ENCODE results near the gene RFX4. TPM values are rescaled to one million over a fixed set of nuclear protein-coding genes. Genes with fewer than 3 reads are reported as not detected.

Gene RFX4
- polyA plus RNA-seq, 1 donor (not counting 4 experiments of a cell fraction or from before 2014, with no cell fraction given) = not detected

DNA sequence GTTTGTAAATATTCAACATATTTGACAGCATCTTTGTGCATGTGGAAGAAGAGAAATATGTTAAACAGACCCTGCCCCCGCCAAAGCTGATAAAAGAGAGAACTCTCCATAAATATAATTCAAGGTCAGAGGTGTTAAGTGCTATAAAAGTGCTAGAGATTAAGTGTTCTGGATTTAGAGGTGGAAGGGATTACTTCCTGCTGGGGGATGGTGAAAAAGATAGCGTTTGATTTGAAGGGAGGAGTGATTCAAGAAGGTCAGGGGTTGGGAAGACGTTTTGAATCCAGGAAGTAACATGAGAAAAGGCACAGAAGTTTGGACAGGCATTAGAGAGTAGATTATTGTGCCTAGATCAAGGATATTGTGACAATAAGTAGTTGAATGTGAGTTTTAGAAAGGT lies 221.9 kb downstream of the RFX4 start:
- no peaks in the 10 kb centered on the region for H4K20me1 ChIP-seq (ENCODE audit: control insufficient read depth, extremely low read depth, insufficient read depth, low read length)
- DNase-seq (ENCODE audit: low read depth, low spot score) (no peak), FAIRE-seq (no peak)
- no peak overlapping the region for H3K27ac ChIP-seq (ENCODE audit: control insufficient read depth, insufficient read depth, low read length)
- H3K4me3 ChIP-seq (ENCODE audit: control insufficient read depth in 2 of 3, extremely low read depth in 1 of 3, insufficient read depth in 2 of 3, low read depth in 1 of 3, low read length in 3 of 3) = no peak overlapping the region
- H2AFZ ChIP-seq (ENCODE audit: control insufficient read depth, low read length) = no peak overlapping the region
- dilution Hi-C loops (cut with MboI; ENCODE audit: extremely low pct_ligation_motif_present, low sequenced_read_pairs) = no loop called here
- no peak overlapping the region for H3K9ac ChIP-seq (ENCODE audit: control insufficient read depth, extremely low read depth, insufficient read depth, low read length)
- no peaks in the 10 kb centered on the region for H3K79me2 ChIP-seq (ENCODE audit: control insufficient read depth, insufficient read depth, low read length)
- no peaks in the 10 kb centered on the region for H3K36me3 ChIP-seq (ENCODE audit: control insufficient read depth in 2 of 2, extremely low read depth in 1 of 2, insufficient read depth in 2 of 2, low read length in 2 of 2)
- H3K4me2 ChIP-seq (ENCODE audit: control insufficient read depth, extremely low read depth, insufficient read depth, low read depth, low read length) = no peak overlapping the region
- no peaks in the 10 kb centered on the region for H3K4me1 ChIP-seq (ENCODE audit: control insufficient read depth, extremely low read depth, insufficient read depth, low read length)
- H3K27me3 ChIP-seq (ENCODE audit: control insufficient read depth, extremely low read depth, insufficient read depth, low read length) = no peaks in the 10 kb centered on the region
- H3K9me3 ChIP-seq (ENCODE audit: control insufficient read depth, low read depth, low read length) = no peaks in the 10 kb centered on the region
- no peak for TF ChIP-seq EZH2 (IDR thresholded peaks at IDR 0.05; ENCODE audit: low read length)
- TF ChIP-seq, protein P1, sequence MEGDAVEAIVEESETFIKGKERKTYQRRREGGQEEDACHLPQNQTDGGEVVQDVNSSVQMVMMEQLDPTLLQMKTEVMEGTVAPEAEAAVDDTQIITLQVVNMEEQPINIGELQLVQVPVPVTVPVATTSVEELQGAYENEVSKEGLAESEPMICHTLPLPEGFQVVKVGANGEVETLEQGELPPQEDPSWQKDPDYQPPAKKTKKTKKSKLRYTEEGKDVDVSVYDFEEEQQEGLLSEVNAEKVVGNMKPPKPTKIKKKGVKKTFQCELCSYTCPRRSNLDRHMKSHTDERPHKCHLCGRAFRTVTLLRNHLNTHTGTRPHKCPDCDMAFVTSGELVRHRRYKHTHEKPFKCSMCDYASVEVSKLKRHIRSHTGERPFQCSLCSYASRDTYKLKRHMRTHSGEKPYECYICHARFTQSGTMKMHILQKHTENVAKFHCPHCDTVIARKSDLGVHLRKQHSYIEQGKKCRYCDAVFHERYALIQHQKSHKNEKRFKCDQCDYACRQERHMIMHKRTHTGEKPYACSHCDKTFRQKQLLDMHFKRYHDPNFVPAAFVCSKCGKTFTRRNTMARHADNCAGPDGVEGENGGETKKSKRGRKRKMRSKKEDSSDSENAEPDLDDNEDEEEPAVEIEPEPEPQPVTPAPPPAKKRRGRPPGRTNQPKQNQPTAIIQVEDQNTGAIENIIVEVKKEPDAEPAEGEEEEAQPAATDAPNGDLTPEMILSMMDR (optimal IDR thresholded peaks at IDR 0.05 in 1 of 3, IDR thresholded peaks at IDR 0.05 in 1 of 3, conservative IDR thresholded peaks at IDR 0.05 in 1 of 3; ENCODE audit: extremely low read depth in 1 of 3, insufficient read depth in 2 of 3, low read length in 3 of 3) = no peak
- H3K9me1 ChIP-seq (ENCODE audit: control insufficient read depth, extremely low read depth, insufficient read depth, low read length) = no peaks in the 10 kb centered on the region

Other genes with a start within 250 kb of the RFX4 start
- gene POLR3B, start 225.3 kb upstream of the RFX4 start, polyA plus RNA-seq = 9.1 to 13.9 TPM (median 12.3 TPM) in 3 replicates
- gene RIC8B, start 191.7 kb downstream of the RFX4 start, polyA plus RNA-seq = 4.4 to 6.8 TPM (median 5.0 TPM) in 3 replicates

Measured in keratinocyte (primary cell).